HG03342 (cell line): ENCODE measurements around the gene TSHZ1.
A peak's percentile ranks its signal among the peaks of the same experiment; 100 is the strongest.

ENCODE experiments used
- ATAC-seq: cut with Tn5 transposase; IDR thresholded peaks from one replicate; pipeline ENCODE4 v1.9.1; 2021; ENCODE audit warnings: mild to moderate bottlenecking, moderate library complexity; ENCODE audit not compliant: unreplicated experiment

Gene TSHZ1

GRCh38 chr18:75246721-75247610 is 36.4 kb downstream of the TSHZ1 start:
- peak; percentile 36 for ATAC-seq

DNA sequence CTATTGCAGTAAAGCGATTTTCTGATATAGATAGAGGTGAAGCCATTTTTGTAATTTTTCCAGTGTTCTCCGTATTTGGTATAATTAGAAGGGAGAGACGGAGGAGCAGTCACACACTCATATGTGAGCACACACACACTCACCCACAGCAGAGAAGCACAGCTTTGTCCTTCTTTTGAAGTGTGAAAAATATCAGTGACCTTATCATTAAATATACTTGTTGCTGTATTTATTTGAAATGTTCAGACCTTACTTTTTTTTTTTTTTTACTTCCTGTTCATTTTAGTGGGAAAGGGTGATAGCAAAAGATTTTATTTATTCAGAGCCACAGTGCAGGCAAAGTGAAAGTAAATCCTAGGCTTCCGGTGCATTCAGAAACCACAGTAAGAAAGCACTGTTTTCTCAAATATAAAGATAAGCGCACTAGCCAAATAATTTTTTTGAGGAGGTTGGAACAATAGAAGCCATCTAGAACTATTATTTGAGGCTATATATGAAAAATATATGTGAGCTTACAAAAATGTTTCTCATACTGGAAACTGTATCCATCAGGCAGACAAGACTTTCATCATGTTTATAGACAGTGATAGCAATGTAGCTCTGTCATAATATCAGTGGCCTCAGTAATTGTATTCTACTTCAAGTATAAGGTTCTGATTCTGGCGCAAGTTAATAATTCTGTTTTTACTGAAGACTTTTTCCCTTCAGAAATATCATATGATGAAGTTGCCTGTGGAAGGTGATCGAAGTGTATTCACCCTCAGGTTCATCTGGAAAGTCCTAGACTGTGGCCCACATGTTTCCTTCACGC is 37.2 kb downstream of the TSHZ1 start:
- ATAC-seq, result peak; percentile 69

- ATAC-seq, result no peak
Observed at GRCh38 chr18:75248426-75249174, 38.0 kb downstream of the TSHZ1 start.

DNA sequence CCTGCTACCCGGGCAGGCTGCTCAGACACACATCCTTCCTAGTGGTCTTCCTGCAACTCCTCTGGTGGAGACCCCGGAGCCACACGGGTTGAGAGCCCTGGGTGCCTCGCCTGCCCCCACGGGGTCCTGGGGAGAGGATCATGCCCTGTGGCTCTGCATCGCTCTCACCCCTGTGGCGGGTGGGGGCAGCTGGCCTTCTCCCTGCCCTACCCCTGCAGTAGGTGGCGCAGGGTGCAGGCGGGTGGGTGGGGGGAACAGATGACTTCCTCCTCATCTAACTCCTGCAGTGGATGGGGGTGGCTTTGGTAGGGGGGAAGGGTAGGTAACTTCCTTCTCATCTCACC is 38.5 kb downstream of the TSHZ1 start:
- no peak for ATAC-seq

- no peak for ATAC-seq
Observed at GRCh38 chr18:75249672-75250470, 39.3 kb downstream of the TSHZ1 start.

GRCh38 chr18:75250471-75250821 is 39.8 kb downstream of the TSHZ1 start:
- no peak for ATAC-seq

DNA sequence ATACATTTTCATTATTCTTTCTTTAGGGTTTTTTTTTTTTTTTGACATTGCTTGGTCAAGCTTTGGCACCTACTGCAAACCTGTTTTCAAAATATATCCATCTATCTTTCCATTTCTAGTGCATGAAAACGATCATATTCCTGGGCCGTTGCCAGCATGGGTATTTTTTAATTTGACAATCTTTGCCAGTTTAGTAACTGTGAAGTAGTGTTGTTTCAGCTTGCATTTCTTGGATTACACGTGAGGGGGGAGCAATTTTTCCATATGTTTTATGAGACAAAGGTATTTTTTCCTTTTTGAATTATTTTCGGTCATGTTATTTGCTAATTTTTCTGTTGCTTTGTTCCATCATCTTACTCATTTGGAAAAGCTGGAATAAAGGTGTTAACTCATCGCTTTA is 40.9 kb downstream of the TSHZ1 start:
- ATAC-seq, result no peak

DNA sequence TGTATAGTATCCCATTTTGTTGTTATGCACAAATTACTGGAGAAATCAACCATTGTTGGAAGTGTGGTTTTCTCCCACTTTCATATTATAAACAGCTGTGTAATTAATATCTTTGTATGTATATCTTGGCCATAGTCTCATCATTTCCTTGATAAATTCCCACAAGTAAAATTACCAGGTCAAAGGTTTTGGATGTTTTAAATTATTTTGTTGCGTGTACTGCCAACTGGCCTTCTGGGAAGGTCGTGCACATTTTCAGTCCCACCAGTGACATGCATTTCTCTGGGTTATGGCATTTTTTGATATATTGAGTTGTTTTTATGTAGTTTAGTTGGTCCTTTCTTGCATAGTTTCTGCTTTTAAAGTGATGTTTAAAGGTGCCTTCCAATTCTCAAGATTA is 41.5 kb downstream of the TSHZ1 start:
- no peak for ATAC-seq

DNA sequence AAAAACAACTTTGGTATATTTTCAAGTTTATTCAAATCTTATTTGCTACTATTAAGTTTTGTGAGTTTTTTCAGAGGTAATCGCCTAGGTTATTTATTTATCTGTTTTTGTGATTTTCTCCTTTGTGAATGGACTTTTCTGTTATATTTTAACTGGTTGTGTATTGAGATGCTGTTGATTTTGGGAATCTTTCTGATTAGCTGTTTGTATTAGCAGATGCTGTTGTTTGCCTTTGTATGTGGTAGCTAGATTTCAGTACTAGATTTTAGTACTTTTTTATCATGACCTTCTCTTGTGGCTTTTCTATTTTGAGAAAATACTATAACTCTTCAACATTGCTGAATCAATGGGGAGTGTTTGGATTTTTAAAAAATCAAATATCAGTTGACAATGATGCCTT is 42.4 kb downstream of the TSHZ1 start:
- ATAC-seq, result no peak

DNA sequence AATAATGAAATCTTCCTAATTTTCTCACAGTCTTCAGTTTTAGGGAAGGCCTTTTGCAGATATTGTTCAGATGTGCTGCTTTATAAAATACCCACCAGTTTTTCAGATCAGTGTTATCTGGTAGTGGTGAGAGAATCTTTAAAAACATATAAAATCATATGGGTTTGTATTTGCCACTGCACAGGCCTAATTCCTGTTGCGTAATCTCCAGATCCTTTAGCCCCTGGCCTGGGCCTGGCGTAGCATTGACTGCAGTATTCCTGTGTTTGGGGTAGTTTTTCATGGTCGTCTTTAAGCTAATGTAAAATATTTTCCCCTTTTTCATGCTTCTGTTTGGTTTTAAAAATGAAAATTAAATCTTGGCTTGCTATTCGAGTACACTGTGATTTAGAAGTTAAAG is 43.2 kb downstream of the TSHZ1 start:
- no peak for ATAC-seq

- no peak for ATAC-seq
Observed at GRCh38 chr18:75255094-75255493, 44.5 kb downstream of the TSHZ1 start.

GRCh38 chr18:75256376-75256775 is 45.8 kb downstream of the TSHZ1 start:
- ATAC-seq, result no peak

DNA sequence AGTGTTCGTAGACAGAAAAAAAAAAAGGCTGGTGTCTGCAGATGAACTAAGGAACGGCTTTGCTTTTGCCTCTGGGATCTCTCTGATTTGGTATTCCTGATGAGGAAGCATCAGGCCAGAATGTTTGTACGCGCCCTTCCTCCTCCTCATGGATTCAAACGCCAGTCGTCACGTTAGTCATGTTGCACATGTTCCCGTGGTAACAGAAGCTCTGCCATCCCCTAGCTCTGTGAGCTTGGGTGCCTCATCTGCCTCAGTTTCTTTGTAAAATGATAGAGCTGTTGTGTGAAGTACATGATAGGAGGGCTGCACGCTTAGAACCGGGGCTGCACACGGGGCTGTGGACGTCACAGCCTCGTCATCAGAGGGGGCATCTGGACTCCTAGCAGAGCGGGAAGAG is 47.0 kb downstream of the TSHZ1 start:
- ATAC-seq, result no peak

- peak; percentile 92 for ATAC-seq
Observed at GRCh38 chr18:75261430-75262223, 51.0 kb downstream of the TSHZ1 start.

- ATAC-seq, result no peak
Observed at GRCh38 chr18:75262511-75262910, 51.9 kb downstream of the TSHZ1 start.

GRCh38 chr18:75264195-75264594 is 53.6 kb downstream of the TSHZ1 start:
- ATAC-seq, result no peak

GRCh38 chr18:75264926-75265597 is 54.5 kb downstream of the TSHZ1 start:
- no peak for ATAC-seq

- no peak for ATAC-seq
Observed at GRCh38 chr18:75265872-75266271, 55.3 kb downstream of the TSHZ1 start.

DNA sequence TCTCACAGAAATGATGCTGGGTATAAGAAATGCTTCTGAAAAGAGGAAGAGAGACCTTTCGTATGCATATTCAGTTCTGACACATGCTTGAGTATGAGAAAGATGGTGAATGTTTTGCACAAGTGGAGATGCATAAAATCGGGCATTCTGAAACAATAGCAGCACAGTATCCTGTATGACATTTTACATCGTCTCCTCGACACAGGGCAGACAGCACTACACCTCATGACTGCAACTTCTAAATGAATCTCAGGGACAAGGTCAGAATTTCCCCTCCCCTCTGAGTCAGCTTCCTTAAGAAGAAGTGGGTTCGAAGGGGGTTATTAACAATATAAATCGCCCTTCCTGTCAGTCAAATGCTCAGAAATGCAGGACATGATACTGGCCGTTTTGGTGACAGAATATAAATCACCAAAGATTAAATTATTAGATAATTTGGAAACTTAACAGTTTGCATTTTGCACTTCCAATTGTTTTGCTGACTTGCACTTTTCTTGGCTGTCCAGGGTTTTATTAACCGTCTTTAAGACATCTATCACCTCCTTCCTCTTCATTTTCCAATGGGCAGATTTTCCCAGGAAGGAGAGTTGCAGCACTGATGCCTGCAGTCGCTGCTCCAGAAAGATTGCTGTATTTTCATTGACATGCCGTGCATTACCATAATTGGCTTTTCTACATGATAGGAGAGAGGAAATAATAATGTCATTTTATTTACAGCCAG is 57.2 kb downstream of the TSHZ1 start:
- ATAC-seq, result peak; percentile 96
